Measurements from ENCODE around the gene GSTA3. TPM values are rescaled to one million over a fixed set of nuclear protein-coding genes. Genes with fewer than 3 reads are reported as not detected.
"Not testable (repeated sequence)": the region's sequence is repeated elsewhere in the genome, so short reads cannot be mapped to it uniquely, and the experiment has no call there.

Gene GSTA3
- total and polyA plus RNA-seq, 2 of the 4 experiments (the other 2 are of a cell fraction) = not detected

GRCh38 chr6:52919511-52919910, 10.0 kb upstream of the GSTA3 start:
- H3K9me1 ChIP-seq (ENCODE audit: insufficient read depth, low read length); H4K8ac ChIP-seq (ENCODE audit: low read depth in 2 of 2, low read length in 2 of 2); H3K9me3 ChIP-seq (ENCODE audit: control insufficient read depth, insufficient read depth, low read length); H4K91ac ChIP-seq (ENCODE audit: insufficient read depth, low read depth, low read length); H3K4me1 ChIP-seq (ENCODE audit: control insufficient read depth, insufficient read depth, low read length); H3K36me3 ChIP-seq (ENCODE audit: control insufficient read depth, insufficient read depth, low read length); H2BK15ac ChIP-seq (ENCODE audit: low read depth, low read length); H2BK20ac ChIP-seq (ENCODE audit: low read depth, low read length); H3K4me2 ChIP-seq (ENCODE audit: low read depth, low read length); dilution Hi-C loops (cut with HindIII; ENCODE audit: low sequenced_read_pairs, unreplicated experiment); H2BK5ac ChIP-seq (ENCODE audit: low read depth, low read length, poor library complexity, severe bottlenecking); H2AFZ ChIP-seq (replicated peaks; ENCODE audit: low read length, poor library complexity); H3K4me3 ChIP-seq (ENCODE audit: insufficient read depth, low read depth, low read length); H3K27me3 ChIP-seq (ENCODE audit: control insufficient read depth, insufficient read depth, low read length); H3K14ac ChIP-seq (replicated peaks; ENCODE audit: low read depth, low read length); H3K9ac ChIP-seq (ENCODE audit: low read depth, low read length); DNase-seq; H4K5ac ChIP-seq (ENCODE audit: low read depth, low read length); H3K56ac ChIP-seq (ENCODE audit: extremely low read depth, insufficient read depth, low read length); H2BK120ac ChIP-seq (ENCODE audit: low read depth, low read length); H3K4ac ChIP-seq (ENCODE audit: low read depth, low read length); H3K23ac ChIP-seq (ENCODE audit: low read depth, low read length); ATAC-seq (ENCODE audit: low read depth); H2AK9ac ChIP-seq (replicated peaks; ENCODE audit: low read depth, low read length, poor library complexity); H3K18ac ChIP-seq (ENCODE audit: low read depth, low read length); BruUV-seq (replicated peaks); in situ Hi-C loops (cut with MboI; ENCODE audit: low sequenced_read_pairs); intact Hi-C loops (cut with micrococcal nuclease); H3K79me1 ChIP-seq (ENCODE audit: low read depth in 1 of 2, low read length in 2 of 2); CTCF ChIA-PET; H4K20me1 ChIP-seq (ENCODE audit: insufficient read depth, low read length); POLR2A ChIA-PET (ENCODE audit: unreplicated experiment); H3K27ac ChIP-seq (ENCODE audit: insufficient read depth, low read length): not testable (repeated sequence)
- WGBS, 2 experiments (ENCODE audit: extremely low coverage in 2 of 2, insufficient read length in 1 of 2) = no CpG with 5 or more reads among the region's 1 CpG
- H2AK5ac ChIP-seq (ENCODE audit: low read depth, low read length) = peak overlapping the region; percentile 4; the same call in 1 of the 2 replicates

DNA sequence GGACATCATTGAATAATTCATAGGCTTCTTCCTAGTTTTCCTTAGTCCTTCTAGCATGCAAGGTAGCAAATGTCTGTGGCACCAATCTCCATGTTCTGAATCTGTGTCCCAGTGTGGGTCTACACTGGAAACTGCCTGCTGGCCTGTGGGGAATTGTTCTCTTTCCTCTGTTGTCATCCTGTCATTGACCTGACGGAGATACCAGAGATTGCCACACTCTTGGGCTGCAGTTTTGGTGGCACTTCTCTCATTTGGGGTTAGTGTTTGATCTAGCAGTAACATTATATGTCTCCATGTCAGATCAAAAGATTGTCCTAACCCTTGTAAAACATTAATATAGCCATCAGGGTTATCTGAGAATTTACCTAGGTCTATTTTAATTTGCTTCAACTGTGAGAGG, 9.3 kb upstream of the GSTA3 start:
- H3K9me1 ChIP-seq (ENCODE audit: insufficient read depth, low read length); H3K56ac ChIP-seq (ENCODE audit: extremely low read depth, insufficient read depth, low read length); H3K14ac ChIP-seq (replicated peaks; ENCODE audit: low read depth, low read length); POLR2A ChIA-PET (ENCODE audit: unreplicated experiment); H4K5ac ChIP-seq (ENCODE audit: low read depth, low read length); ATAC-seq (ENCODE audit: low read depth); H3K36me3 ChIP-seq (ENCODE audit: control insufficient read depth, insufficient read depth, low read length); H2BK5ac ChIP-seq (ENCODE audit: low read depth, low read length, poor library complexity, severe bottlenecking); H3K9ac ChIP-seq (ENCODE audit: low read depth, low read length); BruUV-seq (replicated peaks); H3K79me1 ChIP-seq (ENCODE audit: low read depth in 1 of 2, low read length in 2 of 2); H2BK20ac ChIP-seq (ENCODE audit: low read depth, low read length); CTCF ChIA-PET; H3K4me1 ChIP-seq (ENCODE audit: control insufficient read depth, insufficient read depth, low read length); H2AK5ac ChIP-seq (ENCODE audit: low read depth, low read length); H2AFZ ChIP-seq (replicated peaks; ENCODE audit: low read length, poor library complexity); intact Hi-C loops (cut with micrococcal nuclease); H3K4me2 ChIP-seq (ENCODE audit: low read depth, low read length); H3K9me3 ChIP-seq (ENCODE audit: control insufficient read depth, insufficient read depth, low read length); H3K27me3 ChIP-seq (ENCODE audit: control insufficient read depth, insufficient read depth, low read length); H4K20me1 ChIP-seq (ENCODE audit: insufficient read depth, low read length); H3K23ac ChIP-seq (ENCODE audit: low read depth, low read length); H4K91ac ChIP-seq (ENCODE audit: insufficient read depth, low read depth, low read length); in situ Hi-C loops (cut with MboI; ENCODE audit: low sequenced_read_pairs); dilution Hi-C loops (cut with HindIII; ENCODE audit: low sequenced_read_pairs, unreplicated experiment); H2AK9ac ChIP-seq (replicated peaks; ENCODE audit: low read depth, low read length, poor library complexity); DNase-seq; H3K4me3 ChIP-seq (ENCODE audit: insufficient read depth, low read depth, low read length): not testable (repeated sequence)
- H4K8ac ChIP-seq (ENCODE audit: low read depth in 2 of 2, low read length in 2 of 2) = 0 out of 4 replicates have a peak overlapping the region, but pooled peaks of 1 of the 2 experiments have one; percentile 27
- peak overlapping the region; percentile 48; the same call in 1 of the 2 replicates for H3K27ac ChIP-seq (ENCODE audit: insufficient read depth, low read length)
- WGBS, 2 experiments (ENCODE audit: extremely low coverage in 2 of 2, insufficient read length in 1 of 2) = no CpG with 5 or more reads among the region's 1 CpG
- peak overlapping the region; percentile 51; the same call in 1 of the 2 replicates for H3K4ac ChIP-seq (ENCODE audit: low read depth, low read length)
- H3K18ac ChIP-seq (ENCODE audit: low read depth, low read length) = peak overlapping the region; percentile 63; the same call in 1 of the 2 replicates
- H2BK120ac ChIP-seq (ENCODE audit: low read depth, low read length) = peak overlapping the region; percentile 40; the same call in 1 of the 2 replicates
- peak overlapping the region; percentile 31; the same call in 1 of the 3 replicates for H2BK15ac ChIP-seq (ENCODE audit: low read depth, low read length)

Data from IMR-90 (cell line).